Upper lobe of left lung (tissue), 4 donors: ENCODE measurements around the gene PHKB.

Experiments used
- CTCF ChIP-seq, 6 experiments: fragments of 450-650 bp in 4 of 6; fragments of 200-600 bp in 2 of 6; sonication (generic) in 2 of 6; IDR thresholded peaks; one replicate each; pipeline ENCODE4 v1.5.1; 2016 to 2019; ENCODE audit warnings: antibody characterized with exemption in 6 of 6
- POLR2A ChIP-seq, 4 donors: fragments of 450-650 bp; IDR thresholded peaks; one replicate each; pipeline ENCODE4 v1.5.1; 2016 to 2017; ENCODE audit warnings: antibody characterized with exemption in 4 of 4, mild to moderate bottlenecking in 2 of 4
- POLR2AphosphoS5 ChIP-seq, 2 donors: sonication (generic); formaldehyde crosslinking; IDR thresholded peaks; one replicate each; pipeline ENCODE4 v1.5.1; 2017; ENCODE audit warnings: antibody characterized with exemption in 2 of 2

DNA sequence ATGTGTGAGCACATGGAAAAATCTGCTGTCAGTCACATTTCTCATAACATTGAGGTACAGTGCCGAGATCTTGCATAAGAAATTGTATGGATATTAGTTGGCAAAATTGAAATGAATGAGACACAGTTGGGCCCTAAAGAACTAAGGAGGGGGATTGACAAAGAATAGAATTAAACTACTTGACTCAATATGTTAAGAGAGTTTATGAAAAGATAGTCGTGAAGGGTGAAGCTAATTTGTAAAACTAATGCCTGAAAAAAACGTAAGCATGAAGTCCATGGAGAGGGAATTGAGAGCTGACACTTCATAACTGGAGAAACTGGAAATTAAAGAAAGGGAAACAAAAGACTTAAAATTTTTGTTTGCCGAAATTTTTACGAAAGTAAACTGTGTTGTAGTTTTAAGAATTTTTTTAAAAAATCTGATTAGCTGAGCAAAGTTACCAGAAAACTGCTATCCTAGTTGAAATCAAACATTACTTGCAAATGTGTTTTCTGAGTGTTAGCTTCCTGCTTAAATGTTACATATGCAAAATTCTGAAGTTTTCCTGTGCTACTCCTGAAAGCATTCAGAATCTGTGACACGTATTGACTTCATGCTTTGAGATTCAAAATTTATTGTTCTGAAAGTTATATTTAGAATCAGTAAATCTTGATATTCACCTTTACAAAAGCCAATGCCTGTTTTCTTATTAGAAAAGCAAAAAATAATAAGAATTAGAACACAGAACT, 239.9 kb downstream of the PHKB start:
- TF ChIP-seq CTCF (IDR thresholded peaks at IDR 0.05) (no peak), POLR2AphosphoS5 (IDR thresholded peaks at IDR 0.05) (no peak), POLR2A (IDR thresholded peaks at IDR 0.05) (no peak)
